GM08714 (cell line): ENCODE data around the gene LEKR1.
A peak's percentile ranks its signal among the peaks of the same experiment; 100 is the strongest.
"Not testable (repeated sequence)": the region's sequence is repeated elsewhere in the genome, so short reads cannot be mapped to it uniquely, and the experiment has no call there.

Source experiments
- H3K4me3 ChIP-seq: fragments of 200-500 bp; sonication (Bioruptor generic); 2 replicates; pipeline ENCODE4 v1.5.1; 2014; ENCODE audit warnings: mild to moderate bottlenecking, low read length, inconsistent platforms
- ZNF274 ChIP-seq: IDR thresholded peaks from 2 replicates; pipeline ENCODE4 v1.6.1; 2012; ENCODE audit warnings: mild to moderate bottlenecking, low read depth, low read length

The LEKR1 gene

GRCh38 chr3:156795890-156796481 is 30.2 kb upstream of the LEKR1 start:
- H3K4me3 ChIP-seq = no peak overlapping the region
- no peak for TF ChIP-seq ZNF274

- no peak overlapping the region for H3K4me3 ChIP-seq
These were observed 28.8 kb upstream of the LEKR1 start for GRCh38 chr3:156797368-156797767.

GRCh38 chr3:156800287-156800686 is 25.9 kb upstream of the LEKR1 start:
- H3K4me3 ChIP-seq = not testable (repeated sequence)

More at GRCh38 chr3:156797368-156797767, 28.8 kb upstream of the LEKR1 start:
- no peak for TF ChIP-seq ZNF274

- no peak overlapping the region for H3K4me3 ChIP-seq
- no peak for TF ChIP-seq ZNF274
These were observed 24.4 kb upstream of the LEKR1 start for GRCh38 chr3:156801746-156802145.

- no peak for TF ChIP-seq ZNF274
- H3K4me3 ChIP-seq = no peak overlapping the region
These were observed 23.1 kb upstream of the LEKR1 start for GRCh38 chr3:156802821-156803606.

- H3K4me3 ChIP-seq = no peak overlapping the region
- no peak for TF ChIP-seq ZNF274
These were observed 22.0 kb upstream of the LEKR1 start for GRCh38 chr3:156803952-156804741.

GRCh38 chr3:156806698-156807097 is 19.5 kb upstream of the LEKR1 start:
- no peak for TF ChIP-seq ZNF274
- no peak overlapping the region for H3K4me3 ChIP-seq

GRCh38 chr3:156808025-156808424 is 18.1 kb upstream of the LEKR1 start:
- no peak for TF ChIP-seq ZNF274
- H3K4me3 ChIP-seq = no peak overlapping the region

GRCh38 chr3:156811089-156811862 is 14.9 kb upstream of the LEKR1 start:
- H3K4me3 ChIP-seq = no peak overlapping the region
- TF ChIP-seq ZNF274 = no peak

GRCh38 chr3:156812521-156813335 is 13.4 kb upstream of the LEKR1 start:
- no peak for TF ChIP-seq ZNF274
- no peak overlapping the region; the same call in 1 of the 2 replicates for H3K4me3 ChIP-seq

- no peak for TF ChIP-seq ZNF274
- peak overlapping the region; percentile 37; the same call in 1 of the 2 replicates for H3K4me3 ChIP-seq
These were observed 11.9 kb upstream of the LEKR1 start for GRCh38 chr3:156814295-156814694.

GRCh38 chr3:156816091-156816793 is 9.9 kb upstream of the LEKR1 start:
- TF ChIP-seq ZNF274 = no peak

GRCh38 chr3:156816794-156817645 is 9.1 kb upstream of the LEKR1 start:
- no peak for TF ChIP-seq ZNF274
- peak overlapping the region; percentile 74 for H3K4me3 ChIP-seq

More at GRCh38 chr3:156816091-156816793, 9.9 kb upstream of the LEKR1 start:
- H3K4me3 ChIP-seq = peak overlapping the region; percentile 74; the same call in 1 of the 2 replicates
